ENCODE data around the gene FSTL4. TPM values are rescaled to one million over a fixed set of nuclear protein-coding genes. Genes with fewer than 3 reads are reported as not detected.
"Not testable (repeated sequence)": the region's sequence is repeated elsewhere in the genome, so short reads cannot be mapped to it uniquely, and the experiment has no call there.

The FSTL4 gene
- total RNA-seq, 1 experiment from 2014 or later, result not detected

DNA sequence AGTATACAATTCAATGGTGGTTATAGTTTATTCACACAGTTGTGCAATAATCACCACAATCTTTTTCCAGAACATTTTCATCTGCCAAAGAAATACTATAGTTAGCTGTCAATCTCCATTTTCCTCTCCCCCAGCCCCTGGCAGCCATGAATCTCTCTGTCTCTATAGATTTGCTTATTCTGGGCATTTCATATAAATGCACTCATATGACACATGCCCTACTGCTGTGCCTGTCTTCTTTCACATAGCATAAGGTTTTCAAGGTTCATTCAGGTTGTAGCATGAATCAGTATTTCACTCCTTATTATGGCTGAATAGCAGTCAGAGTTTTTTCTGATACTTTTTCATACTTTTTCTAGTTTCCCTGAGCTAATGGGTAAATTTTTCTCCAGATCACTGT is 432.9 kb downstream of the FSTL4 start:
- no peaks in the 10 kb centered on the region for H4K20me1 ChIP-seq (ENCODE audit: insufficient read depth)
- TF ChIP-seq, protein P1, sequence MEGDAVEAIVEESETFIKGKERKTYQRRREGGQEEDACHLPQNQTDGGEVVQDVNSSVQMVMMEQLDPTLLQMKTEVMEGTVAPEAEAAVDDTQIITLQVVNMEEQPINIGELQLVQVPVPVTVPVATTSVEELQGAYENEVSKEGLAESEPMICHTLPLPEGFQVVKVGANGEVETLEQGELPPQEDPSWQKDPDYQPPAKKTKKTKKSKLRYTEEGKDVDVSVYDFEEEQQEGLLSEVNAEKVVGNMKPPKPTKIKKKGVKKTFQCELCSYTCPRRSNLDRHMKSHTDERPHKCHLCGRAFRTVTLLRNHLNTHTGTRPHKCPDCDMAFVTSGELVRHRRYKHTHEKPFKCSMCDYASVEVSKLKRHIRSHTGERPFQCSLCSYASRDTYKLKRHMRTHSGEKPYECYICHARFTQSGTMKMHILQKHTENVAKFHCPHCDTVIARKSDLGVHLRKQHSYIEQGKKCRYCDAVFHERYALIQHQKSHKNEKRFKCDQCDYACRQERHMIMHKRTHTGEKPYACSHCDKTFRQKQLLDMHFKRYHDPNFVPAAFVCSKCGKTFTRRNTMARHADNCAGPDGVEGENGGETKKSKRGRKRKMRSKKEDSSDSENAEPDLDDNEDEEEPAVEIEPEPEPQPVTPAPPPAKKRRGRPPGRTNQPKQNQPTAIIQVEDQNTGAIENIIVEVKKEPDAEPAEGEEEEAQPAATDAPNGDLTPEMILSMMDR (conservative IDR thresholded peaks at IDR 0.05), result no peak
- no peak for TF ChIP-seq EZH2 (IDR thresholded peaks at IDR 0.05; ENCODE audit: low read depth)
- H3K36me3 ChIP-seq (ENCODE audit: low read depth), result no peaks in the 10 kb centered on the region
- H3K4me3 ChIP-seq, result no peak overlapping the region
- H3K4me1 ChIP-seq (replicated peaks; ENCODE audit: insufficient read depth), result no peaks in the 10 kb centered on the region
- no peaks in the 10 kb centered on the region for H3F3A ChIP-seq (ENCODE audit: insufficient read depth, low read depth)
- POLR2A ChIA-PET (ENCODE audit: unreplicated experiment), result no interaction called here
- BruUV-seq (replicated peaks), result no TSS peak
- DNase-seq, result no peak
- H3K27me3 ChIP-seq (ENCODE audit: insufficient read depth, low read depth), result no peaks in the 10 kb centered on the region
- H3K27ac ChIP-seq, result no peak overlapping the region
- H2AFZ ChIP-seq, result no peak overlapping the region
- no peak overlapping the region for H3K4me2 ChIP-seq
- H3K79me2 ChIP-seq (ENCODE audit: low read depth), result no peaks in the 10 kb centered on the region
- H3K9me3 ChIP-seq (ENCODE audit: insufficient read depth, low read depth), result no peaks in the 10 kb centered on the region
- CTCF ChIA-PET, result no interaction called here
- peaks cover 4% of the 10 kb centered on the region; the same call in 1 of the 2 replicates for H3K9me2 ChIP-seq (ENCODE audit: insufficient read depth)
- intact Hi-C loops (cut with micrococcal nuclease; ENCODE audit: unreplicated experiment), result no loop called here

DNA sequence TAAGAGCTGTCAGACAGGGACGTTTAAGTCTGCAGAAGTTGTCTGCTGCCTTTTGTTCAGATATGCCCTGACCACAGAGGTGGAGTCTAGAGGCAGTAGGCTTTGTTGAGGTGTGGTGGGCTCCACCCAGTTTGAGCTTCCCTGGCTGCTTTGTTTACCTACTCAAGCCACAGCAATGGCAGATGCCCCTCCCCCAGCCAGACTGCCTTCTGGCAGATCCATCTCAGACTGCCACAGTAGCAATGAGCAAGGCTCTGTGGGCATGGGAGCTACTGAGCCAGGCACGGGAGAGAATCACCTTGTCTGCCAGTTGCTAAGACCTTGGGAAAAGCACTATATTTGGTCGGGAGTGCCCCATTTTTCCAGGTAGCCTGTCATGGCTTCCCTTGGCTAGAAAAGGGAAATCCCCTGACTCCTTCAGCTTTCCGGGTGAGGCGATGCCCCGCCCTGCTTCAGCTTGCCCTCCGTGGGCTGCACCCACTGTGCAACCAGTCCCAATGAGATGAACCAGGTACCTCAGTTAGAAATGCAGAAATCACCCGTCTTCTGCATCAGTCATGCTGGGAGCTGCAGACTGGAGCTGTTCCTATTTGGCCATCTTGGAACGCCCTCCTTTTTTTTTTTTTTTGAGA is 441.5 kb downstream of the FSTL4 start:
- H3K27ac ChIP-seq; DNase-seq; CTCF ChIA-PET; H3K79me2 ChIP-seq (ENCODE audit: low read depth); H4K20me1 ChIP-seq (ENCODE audit: insufficient read depth); H3K36me3 ChIP-seq (ENCODE audit: low read depth); intact Hi-C loops (cut with micrococcal nuclease; ENCODE audit: unreplicated experiment); POLR2A ChIA-PET (ENCODE audit: unreplicated experiment); BruUV-seq (replicated peaks); H3F3A ChIP-seq (ENCODE audit: insufficient read depth, low read depth); H3K4me3 ChIP-seq; H3K27me3 ChIP-seq (ENCODE audit: insufficient read depth, low read depth); H3K4me1 ChIP-seq (replicated peaks; ENCODE audit: insufficient read depth); H3K9me2 ChIP-seq (ENCODE audit: insufficient read depth); H3K9me3 ChIP-seq (ENCODE audit: insufficient read depth, low read depth): not testable (repeated sequence)
- Histone ChIP-seq H2AFZ (peak overlapping the region; percentile 50; the same call in 1 of the 2 replicates), H3K4me2 (peak overlapping the region; percentile 48)

DNA sequence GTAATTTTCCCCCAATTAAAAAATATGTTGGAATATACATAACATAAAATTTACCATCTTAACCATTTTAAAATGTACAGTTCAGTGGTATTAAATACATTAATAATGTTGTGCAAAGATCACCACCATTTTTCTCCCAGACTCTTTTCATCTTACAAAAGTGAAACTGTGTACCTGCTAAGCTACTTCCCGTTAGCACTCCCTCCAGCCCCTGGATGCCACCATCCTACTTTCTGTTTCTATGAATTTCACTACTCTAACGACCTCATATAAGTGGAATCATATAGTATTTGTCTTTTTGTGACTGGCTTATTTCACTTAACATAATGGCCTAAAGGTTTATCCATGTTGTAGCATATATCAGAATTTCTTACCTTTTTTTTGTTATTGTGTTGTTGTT is 447.6 kb downstream of the FSTL4 start:
- Histone ChIP-seq H3F3A (ENCODE audit: insufficient read depth, low read depth) (no peaks in the 10 kb centered on the region), H3K9me2 (ENCODE audit: insufficient read depth) (no peaks in the 10 kb centered on the region), H3K79me2 (ENCODE audit: low read depth) (no peaks in the 10 kb centered on the region), H3K4me2 (no peak overlapping the region), H3K4me3 (no peak overlapping the region), H3K9me3 (ENCODE audit: insufficient read depth, low read depth) (peaks cover 6% of the 10 kb centered on the region; the same call in 1 of the 2 replicates), H3K36me3 (ENCODE audit: low read depth) (no peaks in the 10 kb centered on the region), H3K27me3 (ENCODE audit: insufficient read depth, low read depth) (no peaks in the 10 kb centered on the region), H3K4me1 (replicated peaks; ENCODE audit: insufficient read depth) (peaks cover 10% of the 10 kb centered on the region), H2AFZ (no peak overlapping the region), H4K20me1 (ENCODE audit: insufficient read depth) (no peaks in the 10 kb centered on the region), H3K27ac (no peak overlapping the region)
- TF ChIP-seq, protein P1 (conservative IDR thresholded peaks at IDR 0.05), result no peak
- TF ChIP-seq EZH2 (IDR thresholded peaks at IDR 0.05; ENCODE audit: low read depth), result no peak
- DNase-seq, result no peak
- intact Hi-C loops (cut with micrococcal nuclease; ENCODE audit: unreplicated experiment), result no loop called here
- ChIA-PET POLR2A (ENCODE audit: unreplicated experiment) (no interaction called here), CTCF (no interaction called here)
- BruUV-seq (replicated peaks), result no TSS peak

DNA sequence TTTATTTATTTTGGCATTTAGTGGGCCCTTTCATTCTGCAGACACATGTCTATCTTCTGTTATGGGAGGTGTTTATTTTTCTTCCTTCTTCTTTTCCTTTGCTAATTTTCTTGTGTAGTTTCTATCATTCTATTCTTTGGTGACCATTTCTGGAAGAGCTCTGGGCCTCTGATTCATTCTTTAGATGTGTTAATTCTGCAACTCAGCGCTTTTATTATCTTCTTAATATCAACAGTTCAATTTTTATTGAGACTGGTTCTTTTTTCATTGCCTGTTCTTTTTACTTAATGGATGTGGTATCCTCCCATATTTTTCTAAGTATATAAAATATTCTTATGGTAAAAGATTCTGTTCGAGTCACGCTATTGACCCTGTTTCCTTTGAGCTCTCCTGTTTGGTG is 448.5 kb downstream of the FSTL4 start:
- Histone ChIP-seq H3K27me3 (ENCODE audit: insufficient read depth, low read depth) (no peaks in the 10 kb centered on the region), H2AFZ (no peak overlapping the region), H3K36me3 (ENCODE audit: low read depth) (no peaks in the 10 kb centered on the region), H3K79me2 (ENCODE audit: low read depth) (no peaks in the 10 kb centered on the region), H3K4me1 (replicated peaks; ENCODE audit: insufficient read depth) (peaks cover 10% of the 10 kb centered on the region), H3K9me3 (ENCODE audit: insufficient read depth, low read depth) (no peaks in the 10 kb centered on the region), H3K4me2 (no peak overlapping the region), H3F3A (ENCODE audit: insufficient read depth, low read depth) (no peaks in the 10 kb centered on the region), H4K20me1 (ENCODE audit: insufficient read depth) (no peaks in the 10 kb centered on the region), H3K27ac (no peak overlapping the region), H3K4me3 (no peak overlapping the region), H3K9me2 (ENCODE audit: insufficient read depth) (no peaks in the 10 kb centered on the region)
- TF ChIP-seq, protein P1 (conservative IDR thresholded peaks at IDR 0.05), result no peak
- TF ChIP-seq EZH2 (IDR thresholded peaks at IDR 0.05; ENCODE audit: low read depth), result no peak
- ChIA-PET POLR2A (ENCODE audit: unreplicated experiment) (no interaction called here), CTCF (no interaction called here)
- DNase-seq, result no peak
- intact Hi-C loops (cut with micrococcal nuclease; ENCODE audit: unreplicated experiment), result no loop called here
- BruUV-seq (replicated peaks), result no TSS peak
